Panc1 (cell line): ENCODE measurements around the gene TP63.

Source experiments
- CTCF ChIP-seq: fragments of 450-650 bp; IDR thresholded peaks from 2 replicates; pipeline ENCODE4 v1.5.1; 2017; ENCODE audit warnings: mild to moderate bottlenecking
- POLR2AphosphoS5 ChIP-seq: IDR thresholded peaks from 2 replicates; pipeline ENCODE4 v1.6.1; 2012; ENCODE audit warnings: mild to moderate bottlenecking, low read depth, low read length, moderate library complexity
- REST ChIP-seq, 2 experiments: IDR thresholded peaks; 2 replicates each; pipeline ENCODE4 v1.6.1; 2011 to 2012; ENCODE audit warnings: low read depth in 2 of 2, control low read depth in 1 of 2, low read length in 1 of 2, mild to moderate bottlenecking in 1 of 2, moderate library complexity in 1 of 2; ENCODE audit not compliant: insufficient read depth in 1 of 2

GRCh38 chr3:189909139-189909538 is 277.9 kb downstream of the TP63 start:
- no peak for TF ChIP-seq CTCF
- TF ChIP-seq POLR2AphosphoS5: no peak
- no peak for TF ChIP-seq REST (IDR thresholded peaks at IDR 0.05; ENCODE audit: insufficient read depth in 1 of 2, low read depth in 2 of 2, low read length in 1 of 2)
